Measurements from ENCODE around the gene CMTM3.
"Not testable (repeated sequence)": the region's sequence is repeated elsewhere in the genome, so short reads cannot be mapped to it uniquely, and the experiment has no call there.

Gene CMTM3

DNA sequence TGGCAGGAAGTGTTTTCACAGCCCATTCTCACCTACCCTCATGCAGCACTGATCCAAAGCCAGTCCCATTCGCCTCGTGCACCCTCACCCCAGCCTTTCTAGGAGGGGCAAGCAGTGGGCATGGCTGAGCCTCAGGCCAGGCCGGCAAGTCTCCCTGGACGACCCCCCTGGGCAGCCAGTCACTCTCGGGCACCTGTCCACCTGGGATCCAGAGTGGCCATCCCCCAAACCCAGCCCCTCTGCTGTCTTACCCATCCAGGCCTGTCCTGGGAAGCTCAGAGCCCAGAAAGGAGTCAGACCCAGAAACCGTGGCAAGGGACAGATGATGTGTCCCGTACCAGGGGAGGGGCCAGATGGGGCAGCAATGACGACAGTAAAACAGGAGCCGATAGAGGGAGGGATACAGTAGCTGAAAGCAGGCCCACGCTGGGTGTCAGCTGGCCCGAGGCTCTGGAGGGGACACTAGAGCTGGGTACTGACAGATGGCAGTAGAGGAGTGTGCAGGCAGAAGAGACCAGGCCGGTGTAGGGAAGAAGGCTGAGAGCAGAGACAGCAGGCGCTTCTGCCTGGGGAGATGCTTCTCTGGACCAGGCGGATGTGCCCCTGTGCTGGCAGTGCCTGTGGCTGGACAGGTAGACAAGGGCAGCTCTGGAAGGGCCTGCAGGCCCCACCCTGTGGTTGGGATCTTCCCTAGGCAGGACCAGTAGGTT lies 5.8 kb downstream of the CMTM3 start:
- no peak for DNase-seq

DNA sequence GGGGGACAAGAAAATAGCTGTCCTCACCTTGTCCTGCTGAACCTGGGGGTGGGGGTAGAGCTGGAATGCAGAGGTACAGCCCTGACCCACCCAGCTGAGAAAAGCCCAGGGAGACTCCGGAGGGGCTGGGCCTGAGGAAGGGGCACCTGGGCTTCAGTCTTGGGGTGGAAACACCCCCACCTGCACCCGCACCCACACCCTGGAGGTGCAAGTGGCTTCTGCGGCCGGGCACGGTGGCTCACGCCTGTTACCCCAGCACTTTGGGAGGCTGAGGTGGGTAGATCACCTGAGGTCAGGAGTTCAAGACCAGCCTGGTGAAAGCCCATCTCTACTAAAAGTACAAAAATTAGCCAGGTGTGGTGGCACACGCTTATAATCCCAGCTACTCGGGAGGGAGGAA lies 7.4 kb downstream of the CMTM3 start:
- DNase-seq: not testable (repeated sequence)

DNA sequence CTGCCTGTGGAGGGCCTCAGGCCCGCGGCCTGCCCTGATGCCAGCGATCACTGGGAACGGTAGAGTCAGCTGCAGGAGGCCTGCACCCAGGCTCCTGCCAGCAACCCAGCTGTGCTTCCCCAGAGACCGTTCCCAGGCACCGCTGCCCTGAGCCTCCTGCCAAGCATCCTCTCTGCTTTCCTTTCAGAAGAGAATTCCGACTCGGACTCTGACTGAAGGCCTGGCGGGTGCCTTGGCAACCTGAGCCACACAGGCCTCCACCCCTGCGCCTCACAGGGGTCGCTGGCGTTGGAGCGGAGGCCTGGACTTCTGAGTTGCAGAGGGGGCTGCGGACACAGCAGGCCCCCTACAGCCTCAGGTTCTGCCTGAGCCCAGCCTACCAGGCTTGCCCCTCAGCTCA lies 7.9 kb downstream of the CMTM3 start:
- no peak for DNase-seq

DNA sequence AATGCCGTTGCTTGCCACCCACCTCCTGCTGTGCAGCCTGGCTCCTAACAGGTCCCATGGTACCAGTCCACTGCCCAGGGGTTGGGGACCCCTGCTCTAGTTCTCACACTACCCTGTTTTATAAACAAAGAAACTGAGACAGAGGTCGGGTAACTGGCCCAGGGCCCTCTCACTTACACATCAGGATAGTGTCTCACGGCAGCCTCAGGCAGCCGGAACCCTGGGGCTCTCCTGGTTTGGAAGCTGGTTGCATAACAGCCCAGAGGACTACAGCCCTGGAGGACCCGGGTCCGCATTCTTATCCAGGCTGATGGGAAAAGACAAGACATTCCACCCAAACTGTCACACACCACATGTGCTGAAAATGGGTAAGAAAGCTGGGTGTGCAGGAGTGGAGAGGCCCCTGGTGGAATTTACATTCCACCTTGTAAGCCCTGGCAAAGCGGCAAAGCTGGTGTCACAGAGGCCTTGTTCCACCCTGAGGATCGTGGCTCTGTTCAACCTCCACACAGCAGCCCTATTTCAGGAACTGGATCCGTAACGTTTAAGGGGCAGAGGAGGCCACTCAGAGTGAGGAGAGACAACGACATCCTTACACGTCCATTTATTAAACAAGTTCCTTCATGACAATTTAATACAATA lies 9.8 kb downstream of the CMTM3 start:
- DNase-seq: no peak

DNA sequence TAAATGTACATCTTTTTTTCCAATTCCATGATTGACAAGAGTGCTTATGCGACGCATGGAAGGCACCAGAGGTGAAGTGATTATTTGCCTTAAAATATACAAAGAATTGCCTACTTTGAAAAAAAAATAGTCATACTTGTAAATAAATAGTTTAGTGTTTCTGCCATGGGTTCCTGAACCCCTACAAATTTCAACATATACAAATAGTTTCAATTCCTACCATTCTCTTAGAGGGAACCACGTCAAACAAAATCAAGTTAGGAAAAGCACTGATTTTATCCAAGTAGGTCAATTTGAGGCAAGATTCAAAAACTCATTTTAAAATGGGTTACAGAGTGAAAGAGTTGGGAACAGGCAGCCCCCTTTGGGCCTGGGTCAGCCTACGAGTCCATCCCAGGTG lies 11.7 kb downstream of the CMTM3 start:
- DNase-seq: no peak

DNA sequence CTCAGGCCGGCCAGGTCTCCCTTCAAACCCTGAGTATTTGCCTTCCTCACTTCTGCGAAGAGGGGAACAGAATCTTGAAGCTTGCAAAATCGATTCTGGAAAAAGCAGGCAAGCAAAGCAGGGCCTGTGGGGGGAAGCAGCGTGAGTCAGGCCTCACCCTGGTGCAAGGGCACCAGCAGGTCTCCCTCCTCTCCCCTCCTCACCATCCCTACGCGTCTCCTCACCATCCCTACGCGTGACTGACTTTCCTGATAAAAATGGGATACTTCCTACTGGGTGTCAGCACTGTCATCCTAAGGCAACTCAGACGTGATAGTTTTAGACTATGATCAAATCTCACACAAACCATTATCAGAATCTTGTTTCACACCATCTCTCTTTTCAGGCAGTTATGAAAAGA lies 12.1 kb downstream of the CMTM3 start:
- no peak for DNase-seq

DNA sequence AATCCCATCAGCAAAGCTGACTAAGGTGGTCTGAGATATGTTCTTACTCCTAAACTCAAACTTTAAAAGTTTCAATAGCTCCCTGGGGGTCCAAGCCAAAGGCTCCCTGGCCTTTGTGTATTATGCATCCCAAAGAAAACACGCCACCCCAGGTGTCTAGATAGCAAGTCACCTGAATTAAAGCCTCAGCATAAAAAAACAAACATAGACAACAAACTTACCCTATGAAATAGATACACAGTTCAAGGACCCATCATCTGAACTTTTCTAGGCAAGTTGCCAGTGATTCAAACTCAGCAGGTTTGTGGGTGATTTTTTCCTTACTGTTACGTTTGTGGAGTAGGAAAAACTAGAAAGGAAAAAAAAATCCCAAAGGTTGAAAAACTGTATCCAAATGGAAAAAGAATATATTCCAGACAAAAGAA lies 12.5 kb downstream of the CMTM3 start:
- DNase-seq: no peak

DNA sequence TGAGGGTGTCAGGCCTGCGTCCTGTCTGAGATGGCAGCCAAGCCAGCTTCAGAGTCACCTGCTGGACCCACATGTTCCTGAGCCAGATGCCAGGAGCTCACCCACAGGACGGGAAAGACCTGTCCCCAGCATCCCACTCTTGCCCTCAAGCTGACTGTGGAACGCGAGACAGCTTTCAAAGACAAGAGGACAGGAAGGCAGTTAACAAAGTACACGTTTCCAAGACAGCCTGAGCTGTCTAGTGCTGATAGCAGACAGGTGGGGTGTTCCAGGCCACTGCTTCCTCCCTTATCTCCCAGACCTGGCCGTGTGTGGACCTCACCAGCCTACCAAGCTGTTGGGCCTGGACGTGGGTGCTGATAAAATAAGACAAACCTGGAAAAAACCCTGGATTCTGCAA lies 13.2 kb downstream of the CMTM3 start:
- no peak for DNase-seq

DNA sequence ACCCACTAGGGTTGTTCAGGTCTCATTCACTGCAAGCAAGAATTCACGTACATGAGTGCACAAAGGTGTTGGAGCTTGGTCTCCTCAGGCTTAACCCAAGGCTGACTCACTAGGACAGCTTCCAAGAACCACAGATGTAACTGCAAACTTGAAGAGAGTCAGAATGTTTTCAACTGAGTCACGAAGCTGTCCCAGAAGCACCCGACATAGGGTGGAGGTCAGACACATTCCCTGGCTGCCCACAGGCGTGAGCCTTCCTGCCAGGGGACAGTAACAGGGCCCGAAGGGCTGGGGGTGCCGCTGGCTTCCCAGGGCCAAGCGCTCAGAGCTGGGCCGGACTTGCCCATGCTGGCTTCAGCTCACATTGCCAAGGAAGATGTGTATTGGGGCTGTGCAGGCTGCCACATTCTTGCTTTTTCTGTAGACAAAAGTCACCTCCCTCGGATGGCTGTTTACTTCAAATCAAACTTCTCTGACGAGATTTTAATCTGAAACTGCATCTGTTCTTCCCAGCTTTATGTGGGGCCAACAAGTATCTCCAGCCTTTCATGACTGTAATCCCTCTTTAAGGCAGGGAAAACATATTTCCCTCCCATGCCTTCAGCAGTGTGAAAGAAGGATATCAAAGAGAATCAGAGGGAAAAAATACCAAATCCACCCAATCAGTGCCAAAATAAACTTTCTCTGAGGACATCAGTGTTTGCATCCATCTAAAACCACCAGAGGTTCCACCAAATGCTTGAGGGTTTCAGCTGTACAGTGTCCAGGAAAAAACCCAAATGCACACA lies 14.3 kb downstream of the CMTM3 start:
- DNase-seq: no peak

DNA sequence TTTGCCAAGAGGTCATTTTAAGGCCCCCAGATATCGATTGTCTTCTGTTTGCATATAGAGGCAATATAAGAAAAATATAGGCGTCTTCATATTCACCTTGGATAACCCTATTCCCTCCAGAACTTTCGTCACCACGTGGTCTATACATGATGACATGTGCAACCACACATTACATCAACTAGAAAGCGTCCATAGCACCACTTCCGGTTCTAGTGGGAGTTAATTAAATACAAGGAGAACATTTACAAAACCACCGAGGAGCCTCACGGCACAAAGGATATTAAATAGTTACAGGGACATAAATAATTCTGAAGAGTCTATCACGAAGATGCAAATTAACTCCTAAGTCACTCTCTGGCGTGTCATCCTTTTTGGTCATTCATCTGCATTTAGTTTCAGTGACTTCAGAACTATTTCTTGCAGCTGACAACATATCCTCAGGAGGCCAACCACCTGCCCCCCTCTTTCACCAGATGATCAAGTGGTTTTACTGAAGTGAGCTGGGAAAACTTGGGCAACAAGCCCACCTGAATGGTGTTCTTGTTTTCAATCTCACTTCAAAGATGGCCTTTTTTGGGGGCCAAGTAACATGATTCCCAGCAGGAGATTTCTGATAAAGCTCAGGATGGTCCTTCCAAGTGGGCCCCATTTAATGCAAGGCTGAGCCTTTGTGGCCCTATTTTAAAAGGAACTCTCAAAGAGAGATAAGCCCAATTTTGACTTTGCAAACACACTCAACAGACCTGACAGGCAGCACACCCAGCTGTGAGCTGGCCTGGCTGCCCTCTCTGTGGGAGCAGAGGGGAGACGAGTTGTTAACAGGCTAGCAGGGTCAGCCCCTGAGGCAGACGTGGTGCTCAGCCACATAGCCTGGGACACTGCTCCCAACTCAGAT lies 15.3 kb downstream of the CMTM3 start:
- no peak for DNase-seq

DNA sequence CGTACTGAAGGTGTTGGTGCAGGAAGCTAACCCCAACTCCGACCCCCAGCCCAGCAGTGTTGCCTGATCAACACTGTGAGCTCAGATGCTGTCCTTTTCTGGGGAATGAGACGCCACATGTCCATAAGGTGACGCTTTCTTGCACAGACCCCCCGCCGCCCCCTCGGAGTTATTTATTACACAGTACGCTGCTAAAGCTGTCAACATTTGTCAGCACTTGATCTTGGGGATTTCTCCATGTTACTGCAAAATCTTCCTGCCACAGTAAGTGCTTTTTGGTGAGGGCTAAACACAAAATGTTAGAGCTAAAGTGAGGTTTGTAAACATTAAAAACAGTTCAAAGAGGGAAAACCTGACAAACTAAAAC lies 15.9 kb downstream of the CMTM3 start:
- no peak for DNase-seq

DNA sequence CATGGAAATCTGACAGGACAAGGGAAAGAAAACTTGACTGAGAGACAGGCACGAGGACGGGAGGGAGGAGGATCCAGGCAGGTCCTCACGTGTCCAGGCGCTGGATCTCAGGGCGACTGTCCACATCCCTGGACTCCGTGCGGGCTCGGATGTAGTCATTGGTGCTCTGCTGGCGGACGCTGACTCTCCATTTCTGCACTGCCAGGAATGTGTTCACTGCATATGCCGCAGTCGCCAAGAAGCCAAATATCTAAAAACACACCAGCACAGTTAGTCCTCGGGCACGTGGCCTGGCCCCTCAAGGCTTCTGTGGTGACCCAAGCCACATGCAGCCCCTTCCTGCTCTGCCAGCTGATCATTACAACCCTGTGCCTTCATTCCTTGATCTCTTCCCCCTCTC lies 17.5 kb downstream of the CMTM3 start:
- no peak for DNase-seq

DNA sequence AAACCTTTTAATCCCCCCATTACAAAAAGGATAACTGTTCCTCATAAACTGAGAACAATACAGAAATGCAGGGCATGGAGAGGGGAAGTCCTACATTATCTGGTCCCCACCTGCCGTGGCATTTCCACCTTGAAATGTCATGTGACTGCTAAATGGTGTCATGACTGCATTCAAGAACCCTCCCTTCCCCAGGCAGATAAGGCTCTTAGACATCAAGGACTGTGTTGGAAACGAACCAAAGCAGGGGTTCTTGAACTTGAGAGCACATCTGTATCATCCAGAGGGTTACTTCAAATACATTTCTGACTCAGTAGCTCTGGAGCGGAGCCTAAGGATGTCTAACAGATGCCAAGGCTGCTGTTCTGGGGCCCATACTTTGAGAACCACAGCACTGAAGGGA lies 18.4 kb downstream of the CMTM3 start:
- DNase-seq: no peak

DNA sequence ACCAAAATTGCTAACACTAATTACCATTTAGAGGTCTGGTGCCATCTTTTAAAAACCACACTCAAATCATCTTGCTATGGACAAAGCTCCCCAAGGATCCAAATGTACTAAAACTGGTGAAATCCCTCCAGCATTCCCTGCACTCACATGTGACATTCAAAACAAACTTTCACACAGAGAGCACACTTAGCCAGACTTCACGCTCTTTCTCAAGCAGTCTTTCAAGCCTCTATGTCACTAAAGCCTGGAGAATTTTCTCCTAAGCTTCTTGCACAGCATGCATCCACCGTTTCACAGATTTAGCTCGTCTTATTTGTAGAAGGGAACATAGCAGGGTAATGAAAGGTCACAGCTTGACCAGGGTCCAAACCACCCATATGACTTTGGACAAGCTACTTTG lies 19.3 kb downstream of the CMTM3 start:
- no peak for DNase-seq

DNA sequence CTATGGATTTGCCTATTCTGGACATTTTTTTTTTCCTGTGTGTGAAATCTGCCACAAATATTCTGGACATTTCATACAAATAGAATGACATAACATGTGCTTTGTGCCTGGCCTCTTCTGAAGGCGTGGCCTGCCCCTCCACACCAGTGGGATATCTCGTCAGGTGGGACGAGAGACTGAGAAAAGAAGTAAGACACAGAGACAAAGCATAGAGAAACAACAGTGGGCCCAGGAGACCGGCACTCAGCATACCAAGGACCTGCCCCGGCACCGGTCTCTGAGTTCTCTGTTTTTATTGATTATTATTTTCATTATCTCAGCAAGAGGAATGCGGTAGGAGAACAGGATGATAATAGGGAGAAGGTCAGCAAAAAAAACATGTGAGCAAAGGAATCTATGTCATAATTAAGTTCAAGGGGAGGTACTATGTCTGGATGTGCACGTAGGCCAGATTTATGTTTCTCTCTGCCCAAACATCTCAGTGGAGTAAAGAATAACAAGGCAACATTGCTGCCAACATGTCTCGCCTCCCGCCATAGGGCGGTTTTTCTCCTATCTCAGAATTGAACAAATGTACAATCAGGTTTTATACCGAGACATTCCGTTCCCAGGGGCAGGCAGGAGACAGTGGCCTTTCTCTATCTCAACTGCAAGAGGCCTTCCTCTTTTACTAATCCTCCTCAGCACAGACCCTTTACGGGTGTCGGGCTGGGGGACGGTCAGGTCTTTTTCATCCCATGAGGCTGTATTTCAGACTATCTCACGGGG lies 23.3 kb downstream of the CMTM3 start:
- DNase-seq: not testable (repeated sequence)

DNA sequence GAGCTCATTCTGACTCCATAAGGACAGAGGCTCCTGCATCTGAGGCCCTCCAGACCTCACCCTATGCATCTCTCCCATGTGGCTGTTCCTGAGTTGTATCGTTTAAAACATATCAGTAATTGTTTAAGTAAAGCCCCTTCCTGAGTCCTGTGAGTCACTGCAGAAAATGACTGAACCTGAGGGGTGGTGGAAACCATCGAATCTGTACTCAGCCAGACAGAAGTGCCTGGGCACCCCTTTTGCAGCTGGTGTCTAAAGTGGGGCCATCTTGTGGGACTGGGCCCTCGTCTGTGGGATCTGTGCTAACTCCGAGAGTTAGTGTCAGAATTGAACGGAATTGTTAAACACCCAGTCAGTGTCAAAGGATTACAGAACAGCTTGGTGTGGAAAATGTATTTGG lies 25.4 kb downstream of the CMTM3 start:
- DNase-seq: no peak

DNA sequence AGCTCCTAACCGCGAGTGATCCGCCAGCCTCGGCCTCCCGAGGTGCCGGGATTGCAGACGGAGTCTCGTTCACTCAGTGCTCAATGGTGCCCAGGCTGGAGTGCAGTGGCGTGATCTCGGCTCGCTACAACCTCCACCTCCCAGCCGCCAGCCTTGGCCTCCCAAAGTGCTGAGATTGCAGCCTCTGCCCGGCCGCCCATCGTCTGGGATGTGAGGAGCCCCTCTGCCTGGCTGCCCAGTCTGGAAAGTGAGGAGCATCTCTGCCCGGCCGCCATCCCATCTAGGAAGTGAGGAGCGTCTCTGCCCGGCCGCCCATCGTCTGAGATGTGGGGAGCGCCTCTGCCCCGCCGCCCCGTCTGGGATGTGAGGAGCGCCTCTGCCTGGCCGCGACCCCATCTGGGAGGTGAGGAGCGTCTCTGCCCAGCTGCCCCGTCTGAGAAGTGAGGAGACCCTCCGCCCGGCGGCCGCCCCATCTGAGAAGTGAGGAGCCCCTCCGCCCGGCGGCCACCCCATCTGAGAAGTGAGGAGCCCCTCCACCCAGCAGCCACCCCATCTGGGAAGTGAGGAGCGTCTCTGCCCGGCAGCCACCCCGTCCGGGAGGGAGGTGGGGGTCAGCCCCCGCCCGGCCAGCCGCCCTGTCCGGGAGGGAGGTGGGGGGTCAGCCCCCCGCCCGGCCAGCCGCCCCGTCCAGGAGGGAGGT lies 26.2 kb downstream of the CMTM3 start:
- DNase-seq: not testable (repeated sequence)

DNA sequence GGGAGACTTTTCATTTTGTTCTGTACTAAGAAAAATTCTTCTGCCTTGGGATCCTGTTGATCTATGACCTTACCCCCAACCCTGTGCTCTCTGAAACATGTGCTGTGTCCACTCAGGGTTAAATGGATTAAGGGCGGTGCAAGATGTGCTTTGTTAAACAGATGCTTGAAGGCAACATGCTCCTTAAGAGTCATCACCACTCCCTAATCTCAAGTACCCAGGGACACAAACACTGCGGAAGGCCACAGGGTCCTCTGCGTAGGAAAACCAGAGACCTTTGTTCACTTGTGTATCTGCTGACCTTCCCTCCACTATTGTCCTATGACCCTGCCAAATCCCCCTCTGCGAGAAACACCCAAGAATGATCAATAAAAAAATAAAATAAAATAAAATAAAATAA lies 27.1 kb downstream of the CMTM3 start:
- not testable (repeated sequence) for DNase-seq

DNA sequence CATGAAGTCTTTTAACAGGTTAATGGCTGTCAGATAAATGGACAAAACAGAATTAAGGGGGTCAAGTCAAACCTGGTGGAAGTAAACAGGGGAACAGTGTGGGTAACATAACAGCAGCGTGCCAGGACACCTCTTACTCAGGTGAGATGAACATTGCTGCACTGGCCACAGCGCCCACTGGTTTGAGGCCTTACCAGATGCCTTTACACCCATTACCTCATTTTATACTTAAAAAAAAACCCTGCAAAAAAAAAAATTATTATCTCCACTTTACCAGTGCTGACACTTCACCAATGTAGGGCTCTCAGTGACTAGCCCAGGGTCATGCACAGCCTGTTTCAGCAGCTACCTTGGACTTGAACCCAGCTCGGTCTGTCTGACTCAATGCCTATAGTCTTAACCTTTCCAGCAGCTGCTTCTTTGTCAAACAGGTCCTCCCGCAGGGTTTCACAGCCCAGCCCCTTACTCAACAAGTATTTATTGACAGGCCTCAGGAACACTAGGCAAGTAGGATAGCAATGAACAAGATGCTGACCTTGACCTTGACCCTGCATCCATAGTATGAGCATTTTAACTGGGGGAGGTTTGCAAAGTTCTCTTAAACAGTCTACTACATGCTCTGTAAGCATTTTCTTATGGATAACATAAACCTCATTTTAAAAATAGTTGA lies 30.2 kb downstream of the CMTM3 start:
- no peak for DNase-seq

DNA sequence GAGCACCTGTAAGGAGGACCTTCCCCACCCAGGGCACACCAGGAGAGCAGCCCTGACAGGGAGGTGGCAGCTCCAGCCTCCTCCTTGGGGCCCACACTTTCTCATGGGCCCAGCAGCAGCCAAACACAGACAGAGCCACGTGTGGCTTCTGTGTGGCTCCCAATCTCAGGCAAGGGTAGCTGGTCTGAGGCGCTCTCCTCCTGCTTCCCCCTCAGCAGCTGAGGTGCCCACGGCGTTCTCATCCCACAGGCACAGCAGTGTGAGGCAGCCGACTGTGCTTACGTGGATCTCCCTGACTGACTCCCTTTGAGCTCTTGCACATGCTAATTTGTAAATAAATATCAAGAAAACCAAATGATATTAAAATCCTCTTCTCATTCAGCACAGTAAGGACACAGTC lies 30.9 kb downstream of the CMTM3 start:
- DNase-seq: no peak

DNA sequence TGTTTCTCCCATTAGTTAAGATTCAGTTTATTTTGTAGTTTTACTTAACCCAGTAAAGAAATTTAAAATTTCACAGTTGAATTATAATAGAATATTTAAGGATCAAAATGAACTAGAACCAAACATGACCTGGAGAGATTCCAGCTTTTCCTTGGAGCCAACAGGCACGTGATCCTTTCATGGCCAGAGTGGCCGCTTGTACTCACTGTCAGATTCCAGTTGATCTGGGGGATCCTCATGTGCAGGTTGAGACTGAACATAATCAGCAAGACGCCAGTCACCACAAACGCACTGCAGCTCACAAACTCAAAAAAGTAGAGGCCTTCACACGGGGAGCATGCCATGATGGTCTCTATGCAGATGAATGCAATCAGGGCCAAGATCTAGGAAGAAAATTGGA lies 31.7 kb downstream of the CMTM3 start:
- DNase-seq: no peak
